IMR-90 (cell line): ENCODE measurements around the gene SPPL2B. TPM values are rescaled to one million over a fixed set of nuclear protein-coding genes. Genes with fewer than 3 reads are reported as not detected.

ENCODE experiments used
- ATAC-seq: fragments of 200-7000 bp; cut with Tn5 transposase; 2 replicates; pipeline ENCODE4 v1.9.1; 2020; ENCODE audit warnings: low read depth, mild to moderate bottlenecking, moderate library complexity
- BruUV-seq: library from RNA; stranded (reverse); fragments of 400-500 nt; replicated peaks from 2 replicates; lab custom pipeline; 2021; lab: Mats Ljungman, UMichigan
- CTCF ChIA-PET: fragments of 300-600 bp; formaldehyde crosslinking; extraction: SDS; loops from one replicate; lab custom pipeline; 2021; ENCODE audit warnings: antibody characterized with exemption; lab: Yijun Ruan, JAX
- POLR2A ChIA-PET: fragments of 300-600 bp; sonication (Branson Sonifier 250); formaldehyde crosslinking; loops from one replicate; lab custom pipeline; 2022; ENCODE audit warnings: antibody characterized with exemption; ENCODE audit not compliant: unreplicated experiment; lab: Charles Lee
- DNase-seq: peaks from one replicate; pipeline ENCODE4 v3.0.0; 2013
- H2AFZ ChIP-seq: replicated peaks from 2 replicates; pipeline ENCODE3; 2013; ENCODE audit warnings: low read length, mild to moderate bottlenecking; ENCODE audit not compliant: poor library complexity
- H2AK5ac ChIP-seq: 2 replicates; pipeline ENCODE4 v1.6.1; 2013; ENCODE audit warnings: low read depth, low read length, inconsistent platforms
- H2AK9ac ChIP-seq: replicated peaks from 2 replicates; pipeline ENCODE3; 2013; ENCODE audit warnings: mild to moderate bottlenecking, low read depth, low read length, moderate library complexity; ENCODE audit not compliant: poor library complexity
- H2BK120ac ChIP-seq: 2 replicates; pipeline ENCODE4 v1.6.1; 2013; ENCODE audit warnings: low read depth, low read length, inconsistent platforms
- H2BK15ac ChIP-seq: 3 replicates; pipeline ENCODE4 v1.6.1; 2013; ENCODE audit warnings: low read depth, low read length, inconsistent platforms
- H2BK20ac ChIP-seq: 2 replicates; pipeline ENCODE4 v1.6.1; 2013; ENCODE audit warnings: low read depth, mild to moderate bottlenecking, inconsistent platforms, low read length, moderate library complexity
- H2BK5ac ChIP-seq: 2 replicates; pipeline ENCODE4 v1.6.1; 2013; ENCODE audit warnings: mild to moderate bottlenecking, low read depth, low read length, inconsistent platforms; ENCODE audit not compliant: poor library complexity, severe bottlenecking
- H3K14ac ChIP-seq: replicated peaks from 2 replicates; pipeline ENCODE4 v1.6.1; 2013; ENCODE audit warnings: low read depth, low read length, inconsistent platforms
- H3K18ac ChIP-seq: 2 replicates; pipeline ENCODE4 v1.6.1; 2013; ENCODE audit warnings: low read depth, low read length, control low read depth
- H3K23ac ChIP-seq: 2 replicates; pipeline ENCODE4 v1.6.1; 2013; ENCODE audit warnings: low read depth, low read length, inconsistent platforms
- H3K27ac ChIP-seq: 2 replicates; pipeline ENCODE4 v1.5.1; 2013; ENCODE audit warnings: mild to moderate bottlenecking, control low read depth, low read length; ENCODE audit not compliant: insufficient read depth
- H3K27me3 ChIP-seq: 2 replicates; pipeline ENCODE4 v1.6.1; 2013; ENCODE audit warnings: low read length; ENCODE audit not compliant: control insufficient read depth, insufficient read depth
- H3K36me3 ChIP-seq: 2 replicates; pipeline ENCODE4 v1.6.1; 2013; ENCODE audit warnings: low read length, mixed read lengths; ENCODE audit not compliant: control insufficient read depth, insufficient read depth
- H3K4ac ChIP-seq: 2 replicates; pipeline ENCODE4 v1.6.1; 2013; ENCODE audit warnings: low read depth, low read length, inconsistent platforms
- H3K4me1 ChIP-seq: 2 replicates; pipeline ENCODE4 v1.6.1; 2013; ENCODE audit warnings: low read length, mixed read lengths; ENCODE audit not compliant: control insufficient read depth, insufficient read depth
- H3K4me2 ChIP-seq: 2 replicates; pipeline ENCODE4 v1.6.1; 2013; ENCODE audit warnings: low read depth, mild to moderate bottlenecking, control low read depth, low read length, moderate library complexity
- H3K4me3 ChIP-seq: 2 replicates; pipeline ENCODE4 v1.5.1; 2013; ENCODE audit warnings: low read depth, mild to moderate bottlenecking, control low read depth, low read length, moderate library complexity; ENCODE audit not compliant: insufficient read depth
- H3K56ac ChIP-seq: 2 replicates; pipeline ENCODE4 v1.6.1; 2013; ENCODE audit warnings: low read length, inconsistent platforms; ENCODE audit not compliant: insufficient read depth; ENCODE audit errors: extremely low read depth
- H3K79me1 ChIP-seq, 2 experiments: 2 replicates each; pipeline ENCODE4 v1.6.1; 2013; ENCODE audit warnings: low read length in 2 of 2, inconsistent platforms in 1 of 2, low read depth in 1 of 2
- H3K9ac ChIP-seq: 2 replicates; pipeline ENCODE4 v1.6.1; 2013; ENCODE audit warnings: low read depth, low read length, control low read depth
- H3K9me1 ChIP-seq: 2 replicates; pipeline ENCODE4 v1.6.1; 2013; ENCODE audit warnings: low read length, inconsistent platforms; ENCODE audit not compliant: insufficient read depth
- H3K9me3 ChIP-seq: 2 replicates; pipeline ENCODE4 v1.6.1; 2013; ENCODE audit warnings: low read length; ENCODE audit not compliant: control insufficient read depth, insufficient read depth
- H4K20me1 ChIP-seq: 2 replicates; pipeline ENCODE4 v1.6.1; 2013; ENCODE audit warnings: low read length, inconsistent platforms; ENCODE audit not compliant: insufficient read depth
- H4K5ac ChIP-seq: 2 replicates; pipeline ENCODE4 v1.6.1; 2013; ENCODE audit warnings: mild to moderate bottlenecking, low read depth, low read length, control low read depth
- H4K8ac ChIP-seq, 2 experiments: 2 replicates each; pipeline ENCODE4 v1.6.1; 2013; ENCODE audit warnings: low read depth in 2 of 2, low read length in 2 of 2, control low read depth in 1 of 2, inconsistent platforms in 1 of 2
- H4K91ac ChIP-seq: 2 replicates; pipeline ENCODE4 v1.6.1; 2013; ENCODE audit warnings: low read depth, low read length, inconsistent platforms; ENCODE audit not compliant: insufficient read depth
- CEBPB ChIP-seq: IDR thresholded peaks from 2 replicates; pipeline ENCODE4 v1.6.1; 2012; ENCODE audit warnings: low read depth, low read length, improper control_type of control experiment
- MXI1 ChIP-seq: IDR thresholded peaks from 2 replicates; pipeline ENCODE4 v1.6.1; 2012; ENCODE audit warnings: low read depth, mild to moderate bottlenecking, low read length, moderate library complexity, borderline replicate concordance
- RAD21 ChIP-seq: IDR thresholded peaks from 2 replicates; pipeline ENCODE4 v1.6.1; 2012; ENCODE audit warnings: low read length, improper control_type of control experiment
- RFX5 ChIP-seq: IDR thresholded peaks from 2 replicates; pipeline ENCODE4 v1.8.0; 2012; ENCODE audit warnings: low read depth, mild to moderate bottlenecking, low read length, moderate library complexity
- SMC3 ChIP-seq: fragments of 150-350 bp; IDR thresholded peaks from 2 replicates; pipeline ENCODE4 v1.6.1; 2016; ENCODE audit warnings: low read depth, mild to moderate bottlenecking, antibody characterized with exemption, low read length, moderate library complexity
- WGBS, 2 experiments: methylation state at CpG; one replicate each; pipeline versions ENCODE4 v1.1.5 to v1.1.7; 2013; ENCODE audit warnings: missing lambda C conversion rate in 2 of 2; ENCODE audit not compliant: insufficient read length in 1 of 2; ENCODE audit errors: extremely low coverage in 2 of 2; 5-methylcytosine and 5-hydroxymethylcytosine counted together
- dilution Hi-C: fragments of 300-500 bp; cut with HindIII; formaldehyde crosslinking; loops from one replicate; pipeline ENCODE4 v1.14.3; 2018; ENCODE audit warnings: low sequenced_read_pairs; ENCODE audit not compliant: unreplicated experiment
- in situ Hi-C: fragments of 300-500 bp; cut with MboI; formaldehyde crosslinking; loops from 3 replicates; pipeline ENCODE4 v1.14.3; 2019; ENCODE audit warnings: low sequenced_read_pairs, inconsistent platforms, mixed read lengths
- intact Hi-C: fragments of 100-400 bp; cut with micrococcal nuclease; formaldehyde crosslinking; loops from 2 replicates; pipeline ENCODE4 v1.10.0; 2022
- polyA plus RNA-seq, 3 experiments: library from polyadenylated mRNA; depleted of rRNA; stranded (reverse); fragments of >200 nt; gene quantifications; 2 replicates each; pipeline ENCODE4 v1.2.3, GENCODE V29; 2012; ENCODE audit warnings: low replicate concordance in 1 of 3
- total RNA-seq: library from RNA; depleted of rRNA; stranded (reverse); fragments of >200 nt; gene quantifications from 2 replicates; pipeline ENCODE4 v1.2.3, GENCODE V29; 2012
- TF ChIP-seq, protein P1 (sequence below): fragments of 150-350 bp; IDR thresholded peaks from 2 replicates; pipeline ENCODE4 v1.6.1; 2017; ENCODE audit warnings: mild to moderate bottlenecking, antibody characterized with exemption, low read length, low read depth
- TF ChIP-seq, protein P2 (sequence below): fragments of 150-350 bp; IDR thresholded peaks from 2 replicates; pipeline ENCODE4 v1.6.1; 2016; ENCODE audit warnings: low read depth, mild to moderate bottlenecking, low read length, moderate library complexity, borderline replicate concordance
- TF ChIP-seq, protein P3 (sequence below): conservative IDR thresholded peaks from 2 replicates; pipeline ENCODE4 v1.5.1; 2012; ENCODE audit warnings: mild to moderate bottlenecking, low read depth, low read length, improper control_type of control experiment

SPPL2B gene
- total and polyA plus RNA-seq, 2 of the 4 experiments (the other 2 are of a cell fraction) = 3.4 to 45.7 TPM

DNA sequence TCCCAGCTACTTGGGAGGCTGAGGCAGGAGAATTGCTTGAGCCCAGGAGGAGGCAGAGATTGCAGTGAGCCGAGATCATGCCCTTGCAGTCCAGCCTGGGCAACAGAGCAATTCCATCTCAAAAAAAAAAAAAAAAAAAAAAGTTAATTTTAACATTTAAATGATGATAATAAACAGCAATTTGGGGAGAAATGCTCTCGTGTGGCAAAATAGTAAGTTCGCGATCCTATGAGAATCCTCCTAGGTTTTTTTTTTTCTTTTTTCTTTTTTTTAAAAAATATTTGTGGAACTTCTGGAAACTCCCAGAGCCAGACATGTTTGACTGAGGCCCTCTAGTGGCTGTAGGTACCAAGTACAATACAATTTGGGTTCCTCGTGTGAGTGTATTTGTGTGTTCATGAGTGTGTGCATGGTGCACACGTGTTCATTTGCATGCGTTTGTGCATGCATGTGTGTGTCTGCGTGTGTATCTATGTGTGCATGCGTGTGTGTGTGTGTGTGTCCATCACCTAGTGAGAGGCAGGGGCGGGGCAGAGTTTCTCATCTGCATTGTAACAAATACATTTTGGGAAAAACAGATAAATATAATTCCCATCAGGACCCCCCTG is 62.7 kb downstream of the SPPL2B start:
- no peak overlapping the region for H3K14ac ChIP-seq
- no peak overlapping the region for H4K5ac ChIP-seq
- H4K20me1 ChIP-seq = no peaks in the 10 kb centered on the region
- no peak overlapping the region for H2BK20ac ChIP-seq
- no peak overlapping the region for H3K23ac ChIP-seq
- TF ChIP-seq RFX5 (no peak), SMC3 (peak; percentile 75), MXI1 (peak; percentile 63; the same call in 1 of the 2 replicates), CEBPB (no peak), RAD21 (peak; percentile 77)
- TF ChIP-seq, protein P1, sequence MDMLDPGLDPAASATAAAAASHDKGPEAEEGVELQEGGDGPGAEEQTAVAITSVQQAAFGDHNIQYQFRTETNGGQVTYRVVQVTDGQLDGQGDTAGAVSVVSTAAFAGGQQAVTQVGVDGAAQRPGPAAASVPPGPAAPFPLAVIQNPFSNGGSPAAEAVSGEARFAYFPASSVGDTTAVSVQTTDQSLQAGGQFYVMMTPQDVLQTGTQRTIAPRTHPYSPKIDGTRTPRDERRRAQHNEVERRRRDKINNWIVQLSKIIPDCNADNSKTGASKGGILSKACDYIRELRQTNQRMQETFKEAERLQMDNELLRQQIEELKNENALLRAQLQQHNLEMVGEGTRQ = no peak
- TF ChIP-seq, protein P2, sequence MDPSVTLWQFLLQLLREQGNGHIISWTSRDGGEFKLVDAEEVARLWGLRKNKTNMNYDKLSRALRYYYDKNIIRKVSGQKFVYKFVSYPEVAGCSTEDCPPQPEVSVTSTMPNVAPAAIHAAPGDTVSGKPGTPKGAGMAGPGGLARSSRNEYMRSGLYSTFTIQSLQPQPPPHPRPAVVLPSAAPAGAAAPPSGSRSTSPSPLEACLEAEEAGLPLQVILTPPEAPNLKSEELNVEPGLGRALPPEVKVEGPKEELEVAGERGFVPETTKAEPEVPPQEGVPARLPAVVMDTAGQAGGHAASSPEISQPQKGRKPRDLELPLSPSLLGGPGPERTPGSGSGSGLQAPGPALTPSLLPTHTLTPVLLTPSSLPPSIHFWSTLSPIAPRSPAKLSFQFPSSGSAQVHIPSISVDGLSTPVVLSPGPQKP = no peak
- TF ChIP-seq, protein P3, sequence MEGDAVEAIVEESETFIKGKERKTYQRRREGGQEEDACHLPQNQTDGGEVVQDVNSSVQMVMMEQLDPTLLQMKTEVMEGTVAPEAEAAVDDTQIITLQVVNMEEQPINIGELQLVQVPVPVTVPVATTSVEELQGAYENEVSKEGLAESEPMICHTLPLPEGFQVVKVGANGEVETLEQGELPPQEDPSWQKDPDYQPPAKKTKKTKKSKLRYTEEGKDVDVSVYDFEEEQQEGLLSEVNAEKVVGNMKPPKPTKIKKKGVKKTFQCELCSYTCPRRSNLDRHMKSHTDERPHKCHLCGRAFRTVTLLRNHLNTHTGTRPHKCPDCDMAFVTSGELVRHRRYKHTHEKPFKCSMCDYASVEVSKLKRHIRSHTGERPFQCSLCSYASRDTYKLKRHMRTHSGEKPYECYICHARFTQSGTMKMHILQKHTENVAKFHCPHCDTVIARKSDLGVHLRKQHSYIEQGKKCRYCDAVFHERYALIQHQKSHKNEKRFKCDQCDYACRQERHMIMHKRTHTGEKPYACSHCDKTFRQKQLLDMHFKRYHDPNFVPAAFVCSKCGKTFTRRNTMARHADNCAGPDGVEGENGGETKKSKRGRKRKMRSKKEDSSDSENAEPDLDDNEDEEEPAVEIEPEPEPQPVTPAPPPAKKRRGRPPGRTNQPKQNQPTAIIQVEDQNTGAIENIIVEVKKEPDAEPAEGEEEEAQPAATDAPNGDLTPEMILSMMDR = peak; percentile 78
- dilution Hi-C loops (no loop called here), in situ Hi-C loops (loop anchor here (10.0 kb wide), 1 partner anchor 236 kb away; the partner anchor contains the start of gene AP3D1), intact Hi-C loops (loop anchor here (1.0 to 5.0 kb wide), 4 partner anchors 64 to 234 kb away; partner anchors contain the start of genes LSM7, PLEKHJ1, SF3A2 and SPPL2B)
- no peak overlapping the region for H2AFZ ChIP-seq
- WGBS, 2 experiments = 0% methylated on average over 2 of the region's 10 CpGs; no CpG with 5 or more reads in 1 of the 2 experiments
- no peak overlapping the region for H3K27ac ChIP-seq
- DNase-seq (peak; percentile 78), ATAC-seq (peak; percentile 85)
- no peak overlapping the region for H3K9ac ChIP-seq
- H2AK9ac ChIP-seq = no peak overlapping the region
- H2AK5ac ChIP-seq = no peak overlapping the region
- H3K4ac ChIP-seq = no peak overlapping the region
- POLR2A ChIA-PET = interaction anchor here (0.6 kb wide), 1 partner anchor 37 kb away, joined by 8 read pairs; no protein-coding TSS in a partner anchor
- H3K27me3 ChIP-seq = peaks cover 7% of the 10 kb centered on the region
- no peaks in the 10 kb centered on the region for H3K9me1 ChIP-seq
- no peak overlapping the region for H2BK5ac ChIP-seq
- no peak overlapping the region for H3K56ac ChIP-seq
- H3K79me1 ChIP-seq = no peaks in the 10 kb centered on the region
- H4K8ac ChIP-seq = no peak overlapping the region
- H2BK15ac ChIP-seq = no peak overlapping the region
- no peak overlapping the region for H3K4me3 ChIP-seq
- H4K91ac ChIP-seq = no peak overlapping the region
- CTCF ChIA-PET = interaction anchor here (0.7 to 1.0 kb wide), 2 partner anchors 178 to 211 kb away, joined by 3 read pairs; no protein-coding TSS in a partner anchor
- H3K4me1 ChIP-seq = no peaks in the 10 kb centered on the region
- H2BK120ac ChIP-seq = no peak overlapping the region
- H3K36me3 ChIP-seq = no peaks in the 10 kb centered on the region
- H3K4me2 ChIP-seq = no peak overlapping the region
- H3K18ac ChIP-seq = no peak overlapping the region
- H3K9me3 ChIP-seq = no peaks in the 10 kb centered on the region; the same call in 1 of the 2 replicates
- no TSS peak for BruUV-seq
